Limb (tissue), 2 donors: ENCODE data around the gene POU2F1.

Experiments used
- DNase-seq, 2 donors: peaks; one replicate each; pipeline ENCODE4 v3.0.0-alpha.2; 2016; ENCODE audit errors: extremely low spot score in 2 of 2

Gene POU2F1

GRCh38 chr1:167465743-167466142 is 245.1 kb downstream of the POU2F1 start:
- DNase-seq: no peak

GRCh38 chr1:167467126-167467710 is 246.5 kb downstream of the POU2F1 start:
- no peak for DNase-seq

GRCh38 chr1:167467752-167468151 is 247.1 kb downstream of the POU2F1 start:
- no peak for DNase-seq

- DNase-seq: no peak
Observed at GRCh38 chr1:167469280-167469965, 248.7 kb downstream of the POU2F1 start.

- DNase-seq: no peak
Observed at GRCh38 chr1:167471568-167471967, 250.9 kb downstream of the POU2F1 start.

GRCh38 chr1:167472752-167473521 is 252.3 kb downstream of the POU2F1 start:
- no peak for DNase-seq

GRCh38 chr1:167473761-167474160 is 253.1 kb downstream of the POU2F1 start:
- no peak for DNase-seq

- DNase-seq: peak in 1 of 2 donors; percentile 6
Observed at GRCh38 chr1:167474191-167474641, 253.5 kb downstream of the POU2F1 start.

- DNase-seq: no peak
Observed at GRCh38 chr1:167476061-167476460, 255.4 kb downstream of the POU2F1 start.
